HepG2 (cell line): Measurements from ENCODE around the gene BCL2L11. TPM values are rescaled to one million over a fixed set of nuclear protein-coding genes. Genes with fewer than 3 reads are reported as not detected.

Source experiments
- ARNT2 ChIP-seq: sonication (generic); formaldehyde crosslinking; IDR thresholded peaks from 2 replicates; pipeline ENCODE4 v1.8.0; 2022; ENCODE audit warnings: mild to moderate bottlenecking, low read depth, missing genetic modification reagents, moderate library complexity
- GLMP ChIP-seq: sonication (generic); formaldehyde crosslinking; IDR thresholded peaks from 2 replicates; pipeline ENCODE4 v1.9.0; 2021; ENCODE audit warnings: missing genetic modification reagents, mild to moderate bottlenecking, borderline replicate concordance
- HNRNPH1 ChIP-seq: fragments of 200-400 bp; formaldehyde crosslinking; optimal IDR thresholded peaks from 2 replicates; pipeline ENCODE3; 2017; ENCODE audit warnings: mild to moderate bottlenecking, low read depth, low read length
- KDM3A ChIP-seq: IDR thresholded peaks from 2 replicates; pipeline ENCODE4 v1.6.1; 2018; ENCODE audit warnings: low read depth, missing compliant biosample characterization
- MXI1 ChIP-seq: IDR thresholded peaks from 3 replicates; pipeline ENCODE4 v1.6.1; 2012; ENCODE audit warnings: low read depth, low read length, inconsistent platforms, borderline replicate concordance
- MYPOP ChIP-seq: sonication (generic); formaldehyde crosslinking; IDR thresholded peaks from 2 replicates; pipeline ENCODE4 v1.8.1; 2023; ENCODE audit warnings: mild to moderate bottlenecking, moderate library complexity, missing genetic modification reagents
- NFIB ChIP-seq: sonication (generic); formaldehyde crosslinking; IDR thresholded peaks from 2 replicates; pipeline ENCODE4 v1.9.0; 2021; ENCODE audit warnings: missing genetic modification reagents, mild to moderate bottlenecking, borderline replicate concordance
- SNAPC2 ChIP-seq: sonication (generic); formaldehyde crosslinking; IDR thresholded peaks from 2 replicates; pipeline ENCODE4 v1.8.1; 2022; ENCODE audit warnings: mild to moderate bottlenecking, missing genetic modification reagents
- SUZ12 ChIP-seq: fragments of 150-350 bp; IDR thresholded peaks from 2 replicates; pipeline ENCODE4 v1.6.1; 2014; ENCODE audit warnings: low read depth, low read length
- ZNF230 ChIP-seq: sonication (generic); formaldehyde crosslinking; IDR thresholded peaks from 2 replicates; pipeline ENCODE4 v1.4.0; 2020; ENCODE audit warnings: mild to moderate bottlenecking, missing genetic modification reagents
- ZNF275 ChIP-seq: sonication (generic); formaldehyde crosslinking; IDR thresholded peaks from 2 replicates; pipeline ENCODE4 v1.8.0; 2022; ENCODE audit warnings: missing genetic modification reagents, mild to moderate bottlenecking, inconsistent platforms, borderline replicate concordance
- ZNF3 ChIP-seq: IDR thresholded peaks from 2 replicates; pipeline ENCODE4 v1.7.0; 2017; ENCODE audit warnings: inconsistent platforms
- ZNF672 ChIP-seq: sonication (generic); formaldehyde crosslinking; IDR thresholded peaks from 2 replicates; pipeline ENCODE4 v1.8.1; 2022; ENCODE audit warnings: missing genetic modification reagents
- ZNF768 ChIP-seq: sonication (generic); formaldehyde crosslinking; IDR thresholded peaks from 2 replicates; pipeline ENCODE4 v1.4.0; 2020; ENCODE audit warnings: missing genetic modification reagents
- polyA plus RNA-seq, 8 experiments: library from polyadenylated mRNA; depleted of rRNA in 3 of 8; stranded (reverse) in 7 of 8; unstranded in 1 of 8; fragments of >200 nt; fragmentation: Illumina TruSeq in 4 of 8; extraction: Trizol in 4 of 8; gene quantifications; 2 replicates each; pipeline versions ENCODE4 v1.2.1 to v1.2.3, GENCODE V29; 2011 to 2016; ENCODE audit warnings: low read depth in 4 of 8, missing spikeins in 1 of 8, mixed read lengths in 1 of 8; ENCODE audit not compliant: insufficient read depth in 1 of 8
- total RNA-seq, 5 experiments: library from RNA; depleted of rRNA; stranded (reverse); fragments of >200 nt; fragmentation: Illumina TruSeq; extraction: Trizol; gene quantifications; 2 replicates each; pipeline ENCODE4 v1.2.3, GENCODE V29; 2016; ENCODE audit warnings: low read depth in 1 of 5
- TF ChIP-seq, protein P1 (sequence below): sonication (generic); formaldehyde crosslinking; IDR thresholded peaks from 2 replicates; pipeline ENCODE4 v1.4.0; 2020; ENCODE audit warnings: missing genetic modification reagents, mild to moderate bottlenecking, borderline replicate concordance
- TF ChIP-seq, protein P2 (sequence below): sonication (generic); formaldehyde crosslinking; IDR thresholded peaks from 2 replicates; pipeline ENCODE4 v1.5.1; 2020; ENCODE audit warnings: mild to moderate bottlenecking, missing genetic modification reagents
- TF ChIP-seq, protein P3 (sequence below): IDR thresholded peaks from 2 replicates; pipeline ENCODE4 v1.6.1; 2016; ENCODE audit warnings: low read depth

The BCL2L11 gene
- total and polyA plus RNA-seq, 2 of the 13 experiments (the other 11 are each of a cell fraction or from before 2014, with no cell fraction given): 6.1 to 9.7 TPM

- TF ChIP-seq, protein P1, sequence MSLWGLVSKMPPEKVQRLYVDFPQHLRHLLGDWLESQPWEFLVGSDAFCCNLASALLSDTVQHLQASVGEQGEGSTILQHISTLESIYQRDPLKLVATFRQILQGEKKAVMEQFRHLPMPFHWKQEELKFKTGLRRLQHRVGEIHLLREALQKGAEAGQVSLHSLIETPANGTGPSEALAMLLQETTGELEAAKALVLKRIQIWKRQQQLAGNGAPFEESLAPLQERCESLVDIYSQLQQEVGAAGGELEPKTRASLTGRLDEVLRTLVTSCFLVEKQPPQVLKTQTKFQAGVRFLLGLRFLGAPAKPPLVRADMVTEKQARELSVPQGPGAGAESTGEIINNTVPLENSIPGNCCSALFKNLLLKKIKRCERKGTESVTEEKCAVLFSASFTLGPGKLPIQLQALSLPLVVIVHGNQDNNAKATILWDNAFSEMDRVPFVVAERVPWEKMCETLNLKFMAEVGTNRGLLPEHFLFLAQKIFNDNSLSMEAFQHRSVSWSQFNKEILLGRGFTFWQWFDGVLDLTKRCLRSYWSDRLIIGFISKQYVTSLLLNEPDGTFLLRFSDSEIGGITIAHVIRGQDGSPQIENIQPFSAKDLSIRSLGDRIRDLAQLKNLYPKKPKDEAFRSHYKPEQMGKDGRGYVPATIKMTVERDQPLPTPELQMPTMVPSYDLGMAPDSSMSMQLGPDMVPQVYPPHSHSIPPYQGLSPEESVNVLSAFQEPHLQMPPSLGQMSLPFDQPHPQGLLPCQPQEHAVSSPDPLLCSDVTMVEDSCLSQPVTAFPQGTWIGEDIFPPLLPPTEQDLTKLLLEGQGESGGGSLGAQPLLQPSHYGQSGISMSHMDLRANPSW: no peak
- no peak for TF ChIP-seq ZNF3 (CRISPR knock-in tag)
- TF ChIP-seq, protein P2, sequence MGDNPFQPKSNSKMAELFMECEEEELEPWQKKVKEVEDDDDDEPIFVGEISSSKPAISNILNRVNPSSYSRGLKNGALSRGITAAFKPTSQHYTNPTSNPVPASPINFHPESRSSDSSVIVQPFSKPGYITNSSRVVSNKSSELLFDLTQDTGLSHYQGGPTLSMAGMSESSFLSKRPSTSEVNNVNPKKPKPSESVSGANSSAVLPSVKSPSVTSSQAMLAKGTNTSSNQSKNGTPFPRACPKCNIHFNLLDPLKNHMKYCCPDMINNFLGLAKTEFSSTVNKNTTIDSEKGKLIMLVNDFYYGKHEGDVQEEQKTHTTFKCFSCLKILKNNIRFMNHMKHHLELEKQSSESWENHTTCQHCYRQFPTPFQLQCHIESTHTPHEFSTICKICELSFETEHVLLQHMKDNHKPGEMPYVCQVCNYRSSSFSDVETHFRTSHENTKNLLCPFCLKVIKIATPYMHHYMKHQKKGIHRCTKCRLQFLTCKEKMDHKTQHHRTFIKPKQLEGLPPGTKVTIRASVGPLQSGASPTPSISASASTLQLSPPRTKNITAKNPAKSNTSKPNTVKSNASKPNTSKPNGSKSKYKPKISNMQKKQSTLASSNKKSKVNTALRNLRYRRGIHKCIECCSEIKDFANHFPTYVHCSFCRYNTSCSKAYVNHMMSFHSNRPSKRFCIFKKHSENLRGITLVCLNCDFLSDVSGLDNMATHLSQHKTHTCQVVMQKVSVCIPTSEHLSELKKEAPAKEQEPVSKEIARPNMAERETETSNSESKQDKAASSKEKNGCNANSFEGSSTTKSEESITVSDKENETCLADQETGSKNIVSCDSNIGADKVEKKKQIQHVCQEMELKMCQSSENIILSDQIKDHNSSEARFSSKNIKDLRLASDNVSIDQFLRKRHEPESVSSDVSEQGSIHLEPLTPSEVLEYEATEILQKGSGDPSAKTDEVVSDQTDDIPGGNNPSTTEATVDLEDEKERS (CRISPR knock-in tag): no peak
- peak; percentile 75; the same call in 1 of the 2 replicates for TF ChIP-seq ARNT2
- TF ChIP-seq MXI1: peak; percentile 38; the same call in 1 of the 3 replicates
- TF ChIP-seq MYPOP (CRISPR knock-in tag): no peak
- no peak for TF ChIP-seq HNRNPH1
- no peak for TF ChIP-seq SUZ12
- no peak for TF ChIP-seq SNAPC2 (CRISPR knock-in tag)
- no peak for TF ChIP-seq ZNF672
- no peak for TF ChIP-seq ZNF275 (CRISPR knock-in tag)
- no peak for TF ChIP-seq ZNF230 (CRISPR knock-in tag)
- TF ChIP-seq, protein P3, sequence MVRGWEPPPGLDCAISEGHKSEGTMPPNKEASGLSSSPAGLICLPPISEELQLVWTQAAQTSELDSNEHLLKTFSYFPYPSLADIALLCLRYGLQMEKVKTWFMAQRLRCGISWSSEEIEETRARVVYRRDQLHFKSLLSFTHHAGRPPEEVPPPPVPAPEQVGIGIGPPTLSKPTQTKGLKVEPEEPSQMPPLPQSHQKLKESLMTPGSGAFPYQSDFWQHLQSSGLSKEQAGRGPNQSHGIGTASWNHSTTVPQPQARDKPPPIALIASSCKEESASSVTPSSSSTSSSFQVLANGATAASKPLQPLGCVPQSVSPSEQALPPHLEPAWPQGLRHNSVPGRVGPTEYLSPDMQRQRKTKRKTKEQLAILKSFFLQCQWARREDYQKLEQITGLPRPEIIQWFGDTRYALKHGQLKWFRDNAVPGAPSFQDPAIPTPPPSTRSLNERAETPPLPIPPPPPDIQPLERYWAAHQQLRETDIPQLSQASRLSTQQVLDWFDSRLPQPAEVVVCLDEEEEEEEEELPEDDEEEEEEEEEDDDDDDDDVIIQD (CRISPR knock-in tag): 0 out of 2 replicates have a peak, but pooled peaks have one; percentile 44
- no peak for TF ChIP-seq NFIB (CRISPR knock-in tag)
- no peak for TF ChIP-seq GLMP
- 0 out of 2 replicates have a peak, but pooled peaks have one; percentile 19 for TF ChIP-seq ZNF768 (CRISPR knock-in tag)
- peak; percentile 88; the same call in 1 of the 2 replicates for TF ChIP-seq KDM3A (CRISPR knock-in tag)
Measured at GRCh38 chr2:111116843-111117597, 3.7 kb upstream of the BCL2L11 start (continued).
